Measurements from ENCODE around the gene NCF1. TPM values are rescaled to one million over a fixed set of nuclear protein-coding genes. Genes with fewer than 3 reads are reported as not detected.
"Not testable (repeated sequence)": the region's sequence is repeated elsewhere in the genome, so short reads cannot be mapped to it uniquely, and the experiment has no call there.

NCF1 gene
- total RNA-seq, 4 donors from 2014 or later: 3.6 to 10.0 (median 5.7) TPM

DNA sequence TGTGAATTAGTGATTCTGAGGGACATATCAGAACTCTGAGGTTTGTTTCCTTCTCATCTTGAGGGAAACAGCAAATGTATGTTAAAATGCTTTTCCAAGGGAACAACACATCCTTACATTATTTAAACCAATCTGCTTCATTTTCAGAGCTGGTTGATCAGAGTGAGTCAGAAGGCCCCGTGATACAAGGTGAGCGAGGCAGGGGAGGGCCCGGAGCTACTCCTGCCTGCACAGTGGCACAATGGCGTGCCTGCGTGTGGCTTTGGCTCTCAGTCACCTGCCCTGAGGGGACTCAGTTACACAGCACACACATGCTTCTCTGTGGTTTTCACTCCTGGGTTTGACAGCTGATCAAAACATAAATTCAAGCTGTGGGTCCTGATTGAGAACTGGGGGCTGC, 17.1 kb upstream of the NCF1 start:
- no CpG with 5 or more reads among the region's 5 CpGs for WGBS
- H3K27ac ChIP-seq (replicated peaks in 1 of 4); DNase-seq (ENCODE audit: extremely low spot score); H3K4me3 ChIP-seq; intact Hi-C loops (cut with DNase I); H3K27me3 ChIP-seq; H3K4me1 ChIP-seq; H3K36me3 ChIP-seq; H3K9me3 ChIP-seq: not testable (repeated sequence)

DNA sequence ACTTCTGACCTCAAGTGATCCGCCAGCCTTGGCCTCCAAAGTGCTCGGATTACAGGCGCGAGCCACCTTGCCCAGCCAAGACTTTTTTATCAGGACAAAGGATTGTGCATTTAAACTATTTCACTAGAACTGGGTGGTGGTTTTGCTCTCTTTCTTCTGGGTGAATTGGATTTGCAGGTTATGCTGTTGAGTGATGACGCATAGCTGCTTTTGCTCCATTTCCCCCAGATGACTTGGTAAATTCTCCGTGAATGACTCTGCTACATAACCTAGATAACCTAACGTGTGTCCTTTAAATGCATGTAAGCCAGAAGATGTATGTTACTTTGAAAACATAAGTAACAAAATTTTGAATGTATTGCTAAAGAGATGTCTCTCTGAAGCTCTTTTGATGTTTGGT, 15.5 kb upstream of the NCF1 start:
- H3K36me3 ChIP-seq; H3K4me1 ChIP-seq; H3K4me3 ChIP-seq; H3K9me3 ChIP-seq; H3K27me3 ChIP-seq; H3K27ac ChIP-seq (replicated peaks in 1 of 4); DNase-seq (ENCODE audit: extremely low spot score); intact Hi-C loops (cut with DNase I): not testable (repeated sequence)
- no CpG with 5 or more reads among the region's 7 CpGs for WGBS

DNA sequence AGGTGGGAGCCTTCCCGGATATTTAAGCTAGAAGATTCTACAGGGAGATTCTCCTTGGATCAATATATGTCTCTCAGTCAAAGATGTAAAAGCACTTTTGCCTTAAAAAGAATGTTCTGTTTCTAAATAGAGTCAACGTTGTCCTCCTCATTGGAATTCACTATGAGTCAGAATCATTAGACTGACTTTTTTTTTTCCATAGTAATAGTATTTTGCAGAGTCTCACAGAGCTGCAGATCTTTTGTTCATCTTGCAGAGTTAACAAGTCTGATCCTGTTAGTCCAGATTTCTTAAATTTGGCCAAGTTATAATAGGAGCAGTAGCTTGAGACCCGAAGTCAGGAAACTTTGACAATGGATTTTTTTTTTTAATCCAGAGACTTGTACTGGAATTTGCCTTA, 14.8 kb upstream of the NCF1 start:
- H3K27ac ChIP-seq (replicated peaks in 1 of 4): peak overlapping the region in 1 of 4 donors; percentile 44
- intact Hi-C loops (cut with DNase I): not testable (repeated sequence)

DNA sequence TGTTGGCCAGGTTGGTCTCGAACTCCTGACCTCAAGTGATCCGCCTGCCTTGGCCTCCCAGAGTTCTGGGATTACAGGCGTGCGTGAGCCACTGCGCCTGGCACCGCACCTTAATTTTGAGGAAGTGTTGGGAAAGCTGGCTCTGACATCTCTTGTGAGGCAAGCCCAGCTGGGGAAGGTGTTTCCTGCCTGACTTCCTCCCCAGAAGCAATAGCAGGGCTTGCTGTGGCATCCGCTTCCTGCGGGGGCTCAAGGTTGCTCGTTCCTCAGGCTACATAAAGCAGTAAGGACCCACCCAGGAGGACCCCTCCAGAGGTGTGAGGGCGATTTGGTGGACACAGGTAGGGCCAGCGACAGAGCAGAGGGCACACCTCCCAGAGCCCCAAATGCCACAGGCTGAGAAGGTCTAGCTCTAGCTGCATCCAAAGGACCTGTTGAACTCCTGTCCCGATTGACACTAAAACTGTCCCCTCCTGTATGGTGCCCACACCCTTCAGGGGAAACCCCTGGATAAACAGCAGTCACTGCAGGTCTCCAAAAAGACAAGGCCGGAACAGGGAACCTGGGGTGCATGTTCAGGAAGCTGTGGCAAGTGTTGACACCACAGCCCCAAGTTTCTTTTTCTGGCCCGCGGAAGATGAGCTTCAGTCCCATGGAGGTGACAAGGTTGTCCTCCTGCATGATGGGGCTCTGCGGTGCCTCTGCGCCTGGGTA, 8.4 kb upstream of the NCF1 start:
- no CpG with 5 or more reads among the region's 17 CpGs for WGBS
- DNase-seq (ENCODE audit: extremely low spot score); H3K4me3 ChIP-seq; H3K4me1 ChIP-seq; H3K9me3 ChIP-seq; H3K27ac ChIP-seq (replicated peaks in 1 of 4); intact Hi-C loops (cut with DNase I); H3K36me3 ChIP-seq; H3K27me3 ChIP-seq: not testable (repeated sequence)

More for the DNA sequence above, 14.8 kb upstream of the NCF1 start:
- H3K4me3 ChIP-seq; H3K27me3 ChIP-seq; H3K36me3 ChIP-seq; H3K9me3 ChIP-seq; DNase-seq (ENCODE audit: extremely low spot score); H3K4me1 ChIP-seq: not testable (repeated sequence)
- no CpG with 5 or more reads among the region's 3 CpGs for WGBS

DNA sequence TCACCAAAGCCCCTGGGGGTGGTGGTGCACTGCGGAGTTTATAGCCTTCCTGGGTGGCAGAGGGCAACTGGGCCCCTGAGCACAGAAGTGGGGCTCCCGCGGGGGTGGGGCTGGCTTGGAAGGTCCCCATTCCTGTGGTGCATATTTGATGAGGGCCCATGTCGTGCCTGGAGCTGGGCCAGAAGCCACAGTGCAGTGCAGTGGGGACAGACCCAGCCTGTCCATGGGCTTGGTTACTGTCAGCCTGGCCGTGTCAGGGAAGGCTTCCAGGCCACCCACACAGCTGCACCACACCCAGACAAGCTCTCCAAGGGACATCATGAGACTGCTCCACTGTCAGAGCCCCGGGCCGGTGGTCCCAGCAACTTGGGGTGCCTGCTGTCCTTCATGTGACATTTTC, 7.3 kb upstream of the NCF1 start:
- intact Hi-C loops (cut with DNase I); H3K4me3 ChIP-seq; H3K4me1 ChIP-seq; H3K27ac ChIP-seq (replicated peaks in 1 of 4); H3K27me3 ChIP-seq; DNase-seq (ENCODE audit: extremely low spot score); H3K36me3 ChIP-seq; H3K9me3 ChIP-seq: not testable (repeated sequence)
- WGBS: no CpG with 5 or more reads among the region's 7 CpGs

DNA sequence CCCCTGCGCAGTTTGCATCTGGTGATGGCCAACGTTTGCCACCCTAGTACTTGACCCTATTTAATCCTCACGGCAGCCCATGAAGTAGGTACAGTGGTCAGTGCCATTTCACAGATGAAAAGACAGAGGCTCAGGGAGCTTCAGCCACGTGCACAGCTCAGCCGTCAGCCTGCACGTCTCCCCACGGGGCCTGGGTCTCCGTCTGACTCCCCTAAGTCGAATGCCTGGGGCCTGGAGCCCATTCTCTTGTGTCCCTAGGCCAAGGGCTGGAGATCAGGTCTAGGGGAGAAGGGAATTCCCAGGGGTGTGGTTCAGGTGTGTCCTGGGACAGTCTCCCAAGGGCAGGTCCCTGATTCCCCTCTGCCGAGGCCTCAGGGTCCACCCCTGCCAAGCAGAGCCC, 6.8 kb upstream of the NCF1 start:
- WGBS: no CpG with 5 or more reads among the region's 10 CpGs
- DNase-seq (ENCODE audit: extremely low spot score); intact Hi-C loops (cut with DNase I): not testable (repeated sequence)

DNA sequence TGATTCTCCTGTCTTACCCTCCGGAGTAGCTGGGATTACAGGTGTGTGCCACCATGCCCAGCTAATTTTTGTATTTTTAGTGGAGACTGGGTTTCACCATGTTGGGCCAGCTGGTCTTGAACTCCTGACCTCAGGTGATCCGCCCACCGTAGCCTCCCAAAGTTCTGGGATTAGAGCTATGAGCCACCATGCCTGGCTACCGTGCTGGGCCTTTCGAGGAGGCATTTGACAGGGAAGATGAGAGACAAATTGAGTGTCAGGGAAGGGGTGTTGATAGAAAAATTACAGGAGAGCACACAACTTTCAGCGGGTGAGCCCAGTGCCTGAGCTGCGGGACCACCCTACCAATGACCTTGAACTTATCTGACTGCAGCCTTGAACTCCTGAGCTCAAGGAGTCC, 3.7 kb upstream of the NCF1 start:
- not testable (repeated sequence) for H3K4me1 ChIP-seq; DNase-seq (ENCODE audit: extremely low spot score)

More for the DNA sequence above, 6.8 kb upstream of the NCF1 start:
- not testable (repeated sequence) for H3K27ac ChIP-seq (replicated peaks in 1 of 4); H3K9me3 ChIP-seq; H3K4me3 ChIP-seq; H3K36me3 ChIP-seq; H3K27me3 ChIP-seq; H3K4me1 ChIP-seq

DNA sequence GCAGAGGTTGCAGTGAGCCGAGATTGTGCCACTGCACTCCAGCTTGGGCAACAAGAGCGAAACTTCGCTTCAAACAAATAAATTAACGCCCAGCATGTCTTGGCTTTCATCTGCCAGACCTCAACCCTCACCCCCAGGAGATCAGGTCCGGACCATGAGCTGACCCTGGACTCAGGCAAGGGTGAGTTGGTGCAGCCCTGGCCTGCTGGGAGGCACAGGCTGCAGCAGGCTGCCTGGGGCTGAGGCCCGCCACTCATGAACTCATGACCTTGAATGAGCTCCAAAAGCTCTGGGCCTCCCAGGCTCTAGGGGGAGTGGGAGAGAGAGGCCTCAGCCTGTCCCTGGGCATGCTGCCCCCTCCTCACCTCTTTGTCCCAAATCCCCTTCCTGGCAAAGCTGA, 1.7 kb upstream of the NCF1 start:
- WGBS: 100% methylated on average over 2 of the region's 6 CpGs
- DNase-seq (ENCODE audit: extremely low spot score); intact Hi-C loops (cut with DNase I); H3K9me3 ChIP-seq; H3K27ac ChIP-seq (replicated peaks in 1 of 4); H3K4me3 ChIP-seq; H3K27me3 ChIP-seq; H3K36me3 ChIP-seq; H3K4me1 ChIP-seq: not testable (repeated sequence)

More for the DNA sequence above, 3.7 kb upstream of the NCF1 start:
- H3K4me3 ChIP-seq; H3K36me3 ChIP-seq; intact Hi-C loops (cut with DNase I); H3K27ac ChIP-seq (replicated peaks in 1 of 4); H3K9me3 ChIP-seq; H3K27me3 ChIP-seq: not testable (repeated sequence)
- WGBS: no CpG with 5 or more reads among the region's 7 CpGs

DNA sequence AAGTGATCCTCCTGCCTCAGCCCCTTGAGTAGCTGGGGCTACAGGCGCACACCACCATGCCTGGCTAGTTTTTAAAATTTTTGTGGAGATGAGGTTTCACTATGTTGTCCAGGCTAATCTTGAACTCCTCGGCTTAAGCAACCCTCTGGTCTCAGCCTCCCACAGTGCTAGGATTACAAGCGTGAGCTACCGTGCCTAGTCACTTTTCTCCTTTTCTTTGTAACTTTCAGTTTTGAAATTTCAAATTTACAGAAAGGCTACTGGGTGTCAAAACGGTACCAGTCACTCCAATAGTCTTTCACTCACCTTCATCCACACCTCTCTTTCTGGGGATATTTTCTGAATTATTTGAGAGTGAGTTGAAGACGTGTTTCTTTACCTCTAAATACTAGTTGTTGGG, 1.3 kb downstream of the NCF1 start:
- H3K9me3 ChIP-seq; H3K4me1 ChIP-seq; DNase-seq (ENCODE audit: extremely low spot score); intact Hi-C loops (cut with DNase I); H3K4me3 ChIP-seq; H3K27me3 ChIP-seq; H3K36me3 ChIP-seq; H3K27ac ChIP-seq (replicated peaks in 1 of 4): not testable (repeated sequence)
- no CpG with 5 or more reads among the region's 6 CpGs for WGBS

DNA sequence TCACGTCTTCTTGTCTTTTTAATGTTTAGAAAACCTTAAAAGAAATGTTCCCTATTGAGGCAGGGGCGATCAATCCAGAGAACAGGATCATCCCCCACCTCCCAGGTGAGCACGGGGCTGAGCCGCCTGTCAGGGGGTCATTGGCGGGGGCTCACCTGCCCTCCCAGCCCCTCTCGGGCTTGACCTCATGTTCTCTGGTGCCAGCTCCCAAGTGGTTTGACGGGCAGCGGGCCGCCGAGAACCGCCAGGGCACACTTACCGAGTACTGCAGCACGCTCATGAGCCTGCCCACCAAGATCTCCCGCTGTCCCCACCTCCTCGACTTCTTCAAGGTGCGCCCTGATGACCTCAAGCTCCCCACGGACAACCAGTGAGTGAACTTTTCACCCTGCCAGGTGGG, 5.2 kb downstream of the NCF1 start:
- H3K4me1 ChIP-seq; DNase-seq (ENCODE audit: extremely low spot score); H3K27ac ChIP-seq (replicated peaks in 1 of 4); H3K36me3 ChIP-seq; H3K27me3 ChIP-seq; H3K9me3 ChIP-seq; intact Hi-C loops (cut with DNase I); H3K4me3 ChIP-seq: not testable (repeated sequence)
- WGBS: no CpG with 5 or more reads among the region's 17 CpGs

DNA sequence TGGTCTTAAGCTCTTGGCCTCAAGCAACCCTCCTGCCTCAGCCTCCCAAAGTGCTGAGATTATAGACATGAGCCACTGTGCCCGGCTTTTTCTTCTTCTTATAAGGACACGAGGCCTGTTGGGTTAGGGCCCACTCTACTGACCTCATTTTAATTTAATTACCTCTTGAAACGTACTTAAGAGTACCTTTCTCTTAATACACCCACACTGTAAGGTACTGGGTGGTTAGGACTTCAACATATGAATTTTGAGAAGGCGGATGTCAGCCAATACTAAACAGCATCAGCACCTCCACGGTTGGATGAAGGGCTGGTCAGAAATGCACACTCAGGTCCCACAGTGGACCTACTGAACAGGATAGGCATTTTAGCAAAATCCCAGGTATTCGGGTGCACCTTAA, 7.9 kb downstream of the NCF1 start:
- H3K27ac ChIP-seq (replicated peaks in 1 of 4); H3K36me3 ChIP-seq; H3K9me3 ChIP-seq; H3K27me3 ChIP-seq; intact Hi-C loops (cut with DNase I); DNase-seq (ENCODE audit: extremely low spot score); H3K4me3 ChIP-seq; H3K4me1 ChIP-seq: not testable (repeated sequence)
- WGBS: no CpG with 5 or more reads among the region's 6 CpGs

DNA sequence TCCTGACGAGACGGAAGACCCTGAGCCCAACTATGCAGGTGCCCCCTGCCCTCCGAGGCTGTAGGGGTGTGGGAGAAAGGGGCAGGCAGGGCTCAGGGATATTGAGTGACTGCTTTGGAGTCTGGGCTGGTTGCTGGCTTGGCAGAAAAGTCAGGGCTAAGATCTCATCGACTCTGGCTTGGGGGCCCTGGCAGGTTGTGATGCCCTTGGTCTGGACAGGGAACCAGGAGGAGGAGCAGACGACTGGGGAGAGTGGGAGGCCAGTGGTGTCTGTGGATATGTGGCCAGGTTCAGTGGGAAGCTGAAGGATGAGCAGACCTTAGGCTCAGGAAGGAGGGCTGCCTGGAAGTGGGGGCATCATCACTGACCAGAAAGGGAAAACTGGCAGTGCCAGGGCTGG, 9.8 kb downstream of the NCF1 start:
- H3K36me3 ChIP-seq; DNase-seq (ENCODE audit: extremely low spot score); intact Hi-C loops (cut with DNase I); H3K27me3 ChIP-seq; H3K4me3 ChIP-seq; H3K4me1 ChIP-seq; H3K9me3 ChIP-seq; H3K27ac ChIP-seq (replicated peaks in 1 of 4): not testable (repeated sequence)
- WGBS: 100% methylated on average over 1 of the region's 5 CpGs
